Measurements from ENCODE around the gene AANAT.

Gene AANAT

GRCh38 chr17:76467366-76467765 lies at the start of gene AANAT:
Gene AANAT, plus strand, starts transcription at chr17:76467603. Its CDS starts 1,144 bp downstream, at chr17:76468747.
- DNase-seq, result no peak

- DNase-seq, result no peak
Observed at GRCh38 chr17:76419576-76420260, 47.7 kb upstream of the AANAT start.

GRCh38 chr17:76420356-76421043 lies 46.9 kb upstream of the AANAT start:
- no peak for DNase-seq

GRCh38 chr17:76421044-76421407 lies 46.4 kb upstream of the AANAT start:
- no peak for DNase-seq

- DNase-seq, result no peak
Observed at GRCh38 chr17:76422406-76422805, 45.0 kb upstream of the AANAT start.

- no peak for DNase-seq
Observed at GRCh38 chr17:76422860-76423259, 44.5 kb upstream of the AANAT start.

GRCh38 chr17:76426853-76427252 lies 40.5 kb upstream of the AANAT start:
- DNase-seq, result no peak

GRCh38 chr17:76427501-76428231 lies 39.7 kb upstream of the AANAT start:
- DNase-seq, result no peak

GRCh38 chr17:76428511-76428910 lies 38.9 kb upstream of the AANAT start:
- no peak for DNase-seq

GRCh38 chr17:76431509-76431908 lies 35.9 kb upstream of the AANAT start:
- no peak for DNase-seq

GRCh38 chr17:76432004-76432403 lies 35.4 kb upstream of the AANAT start:
- DNase-seq, result no peak

- no peak for DNase-seq
Observed at GRCh38 chr17:76432712-76433336, 34.6 kb upstream of the AANAT start.

- DNase-seq, result no peak
Observed at GRCh38 chr17:76433693-76434092, 33.7 kb upstream of the AANAT start.

GRCh38 chr17:76434870-76435269 lies 32.5 kb upstream of the AANAT start:
- DNase-seq, result no peak

- no peak for DNase-seq
Observed at GRCh38 chr17:76435751-76436150, 31.7 kb upstream of the AANAT start.

- no peak for DNase-seq
Observed at GRCh38 chr17:76437467-76438402, 29.7 kb upstream of the AANAT start.

- no peak for DNase-seq
Observed at GRCh38 chr17:76438906-76439305, 28.5 kb upstream of the AANAT start.

GRCh38 chr17:76439314-76439928 lies 28.0 kb upstream of the AANAT start:
- no peak for DNase-seq

- no peak for DNase-seq
Observed at GRCh38 chr17:76440751-76441362, 26.5 kb upstream of the AANAT start.

- DNase-seq, result no peak
Observed at GRCh38 chr17:76441686-76442340, 25.6 kb upstream of the AANAT start.

All from activated T-cell treated with anti-CD3 and anti-CD28 coated beads, Interleukin-2, amount 50 U/mL, for 1 hour (primary cell).